ENCODE data around the gene MMP7.
A peak's percentile ranks its signal among the peaks of the same experiment; 100 is the strongest.

The MMP7 gene, protein sequence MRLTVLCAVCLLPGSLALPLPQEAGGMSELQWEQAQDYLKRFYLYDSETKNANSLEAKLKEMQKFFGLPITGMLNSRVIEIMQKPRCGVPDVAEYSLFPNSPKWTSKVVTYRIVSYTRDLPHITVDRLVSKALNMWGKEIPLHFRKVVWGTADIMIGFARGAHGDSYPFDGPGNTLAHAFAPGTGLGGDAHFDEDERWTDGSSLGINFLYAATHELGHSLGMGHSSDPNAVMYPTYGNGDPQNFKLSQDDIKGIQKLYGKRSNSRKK

DNA sequence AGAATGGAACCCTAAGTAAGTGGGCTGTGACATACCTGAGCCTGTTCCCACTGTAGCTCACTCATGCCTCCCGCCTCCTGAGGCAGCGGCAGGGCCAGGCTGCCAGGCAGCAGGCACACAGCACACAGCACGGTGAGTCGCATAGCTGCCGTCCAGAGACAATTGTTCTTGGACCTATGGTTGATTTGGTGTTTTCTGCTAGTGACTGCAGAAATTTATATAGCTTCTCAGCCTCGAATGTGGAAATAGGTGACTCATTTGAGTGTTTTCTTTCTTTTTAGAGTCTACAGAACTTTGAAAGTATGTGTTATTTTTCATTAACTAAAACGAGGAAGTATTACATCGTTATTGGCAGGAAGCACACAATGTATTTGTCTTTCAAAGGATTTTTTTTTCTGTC, at the start of gene MMP7:
Gene MMP7, minus strand, starts transcription at position 190 of the 400 bp plus-strand sequence. Its CDS starts 47 bp downstream, at position 143.
- no peaks in the 10 kb centered on the region for H3K36me3 Mint-ChIP-seq (ENCODE audit: low read depth)
- H3K4me3 Mint-ChIP-seq: no peak within 1 kb of the TSS
- H3K27ac Mint-ChIP-seq: no peak within 1 kb of the TSS
- no peaks in the 10 kb centered on the region for H3K9me3 Mint-ChIP-seq
- no peaks in the 10 kb centered on the region for H3K27me3 Mint-ChIP-seq
- H3K4me1 Mint-ChIP-seq (ENCODE audit: low read depth): peaks cover 4% of the 10 kb centered on the region

DNA sequence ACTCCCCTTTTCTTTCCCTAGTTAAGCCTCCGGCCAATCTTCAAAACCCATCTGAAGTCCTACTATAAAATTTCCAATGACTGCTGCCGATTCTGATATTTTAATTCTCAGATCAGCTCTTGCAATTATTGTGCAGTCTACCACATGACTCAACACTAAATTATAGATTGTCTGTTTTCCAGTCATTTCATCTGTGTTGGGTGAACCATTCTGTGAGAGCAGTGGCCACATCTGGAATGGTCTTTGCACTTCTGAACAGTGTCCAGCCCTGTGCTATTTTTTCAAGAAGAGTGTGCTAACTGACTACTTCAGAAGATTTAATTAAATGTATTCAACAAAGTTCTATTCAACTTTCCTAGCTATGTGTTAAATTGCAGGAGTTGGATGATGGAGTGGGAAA, 47.2 kb upstream of the MMP7 start:
- H3K4me3 Mint-ChIP-seq: no peak overlapping the region
- H3K36me3 Mint-ChIP-seq (ENCODE audit: low read depth): no peaks in the 10 kb centered on the region
- H3K9me3 Mint-ChIP-seq: peaks cover 6% of the 10 kb centered on the region
- no peak overlapping the region for H3K27ac Mint-ChIP-seq
- H3K27me3 Mint-ChIP-seq: no peaks in the 10 kb centered on the region
- H3K4me1 Mint-ChIP-seq (ENCODE audit: low read depth): peaks cover 44% of the 10 kb centered on the region

DNA sequence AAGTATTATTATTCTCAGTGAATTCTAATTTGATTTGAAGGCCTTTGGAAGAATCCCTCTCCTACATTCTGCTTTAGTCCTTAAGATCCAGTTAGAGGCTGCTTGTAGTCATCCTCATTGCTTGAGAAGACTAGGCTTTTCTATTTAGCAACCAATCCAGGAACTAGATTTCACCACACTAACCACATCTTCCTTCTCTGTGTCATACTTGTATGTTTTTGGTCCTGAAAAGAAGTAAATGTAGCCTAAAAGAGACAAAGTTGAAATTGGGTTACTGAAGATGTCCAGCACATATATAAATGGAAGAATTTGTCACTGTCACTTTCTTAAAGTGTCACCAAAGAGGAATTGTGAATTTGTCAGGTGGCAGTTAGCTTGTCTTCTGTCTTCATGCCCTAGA, 46.6 kb upstream of the MMP7 start:
- H3K4me1 Mint-ChIP-seq (ENCODE audit: low read depth): peaks cover 41% of the 10 kb centered on the region
- H3K27me3 Mint-ChIP-seq: no peaks in the 10 kb centered on the region
- H3K4me3 Mint-ChIP-seq: no peak overlapping the region
- H3K36me3 Mint-ChIP-seq (ENCODE audit: low read depth): no peaks in the 10 kb centered on the region
- no peak overlapping the region for H3K27ac Mint-ChIP-seq
- H3K9me3 Mint-ChIP-seq: peaks cover 6% of the 10 kb centered on the region

DNA sequence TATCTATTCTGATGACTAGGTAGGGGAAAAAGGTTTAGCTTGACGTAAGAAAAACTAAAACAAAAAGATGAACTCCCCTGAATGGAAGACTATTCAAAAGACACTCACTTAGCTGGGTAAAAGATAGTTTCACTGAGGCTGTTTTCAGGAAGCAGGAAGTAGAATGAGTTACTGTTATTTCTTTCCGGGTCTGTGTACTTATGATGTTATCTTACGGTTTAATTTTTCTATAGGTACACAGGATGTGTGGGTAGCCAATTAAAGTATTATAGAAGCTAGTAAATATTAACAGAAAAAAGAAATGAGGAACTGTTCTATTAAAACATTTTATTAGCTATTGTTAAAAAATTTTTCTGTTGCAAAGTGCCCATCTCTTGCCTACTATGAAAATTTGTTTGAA, 45.8 kb upstream of the MMP7 start:
- Mint-ChIP-seq H3K4me1 (ENCODE audit: low read depth) (peaks cover 38% of the 10 kb centered on the region), H3K9me3 (peaks cover 6% of the 10 kb centered on the region), H3K27me3 (no peaks in the 10 kb centered on the region), H3K27ac (no peak overlapping the region), H3K4me3 (no peak overlapping the region), H3K36me3 (ENCODE audit: low read depth) (no peaks in the 10 kb centered on the region)

DNA sequence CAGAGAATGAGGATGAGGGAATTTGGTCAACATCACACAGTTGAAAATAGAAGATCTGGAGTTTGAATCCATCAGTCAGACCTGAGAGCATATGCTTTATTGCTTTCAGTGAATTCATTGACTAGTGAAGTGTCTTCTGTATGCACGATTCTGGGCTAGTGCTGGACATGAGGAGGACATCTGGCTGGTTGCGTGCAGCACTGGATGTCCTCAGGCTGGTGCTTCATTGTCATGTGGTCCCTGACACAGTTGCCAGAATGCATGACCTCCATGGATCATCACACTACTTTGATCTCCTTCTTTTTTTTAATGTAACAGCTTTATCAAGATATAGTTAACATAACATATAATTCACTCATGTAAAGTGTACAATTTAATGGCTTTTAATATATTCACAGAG, 44.5 kb upstream of the MMP7 start:
- peaks cover 25% of the 10 kb centered on the region for H3K4me1 Mint-ChIP-seq (ENCODE audit: low read depth)
- no peak overlapping the region for H3K4me3 Mint-ChIP-seq
- no peaks in the 10 kb centered on the region for H3K36me3 Mint-ChIP-seq (ENCODE audit: low read depth)
- H3K27me3 Mint-ChIP-seq: peaks cover 3% of the 10 kb centered on the region
- no peak overlapping the region for H3K27ac Mint-ChIP-seq
- H3K9me3 Mint-ChIP-seq: peaks cover 6% of the 10 kb centered on the region

DNA sequence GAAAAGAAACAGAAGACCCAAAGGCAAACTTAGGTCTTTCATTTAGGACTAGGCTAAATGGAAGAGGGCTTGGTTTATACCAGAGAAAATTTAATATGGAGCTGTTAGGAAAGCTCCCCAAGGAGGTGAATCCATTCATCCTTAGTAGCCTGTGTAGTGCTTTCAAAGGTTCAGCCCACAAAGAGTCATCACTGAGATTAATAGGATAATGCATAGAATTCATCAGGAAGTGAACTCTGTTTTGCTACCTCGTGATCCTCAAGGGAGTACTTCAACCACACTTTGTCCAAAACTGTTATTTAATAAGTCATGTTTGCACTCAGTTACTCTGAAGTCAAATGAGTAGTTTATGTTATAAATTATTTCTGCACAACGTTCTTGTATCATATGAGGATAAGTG, 43.3 kb upstream of the MMP7 start:
- Mint-ChIP-seq H3K9me3 (peaks cover 12% of the 10 kb centered on the region), H3K27ac (no peak overlapping the region), H3K4me1 (ENCODE audit: low read depth) (peaks cover 22% of the 10 kb centered on the region), H3K36me3 (ENCODE audit: low read depth) (peaks cover 5% of the 10 kb centered on the region), H3K4me3 (no peak overlapping the region), H3K27me3 (peaks cover 3% of the 10 kb centered on the region)

DNA sequence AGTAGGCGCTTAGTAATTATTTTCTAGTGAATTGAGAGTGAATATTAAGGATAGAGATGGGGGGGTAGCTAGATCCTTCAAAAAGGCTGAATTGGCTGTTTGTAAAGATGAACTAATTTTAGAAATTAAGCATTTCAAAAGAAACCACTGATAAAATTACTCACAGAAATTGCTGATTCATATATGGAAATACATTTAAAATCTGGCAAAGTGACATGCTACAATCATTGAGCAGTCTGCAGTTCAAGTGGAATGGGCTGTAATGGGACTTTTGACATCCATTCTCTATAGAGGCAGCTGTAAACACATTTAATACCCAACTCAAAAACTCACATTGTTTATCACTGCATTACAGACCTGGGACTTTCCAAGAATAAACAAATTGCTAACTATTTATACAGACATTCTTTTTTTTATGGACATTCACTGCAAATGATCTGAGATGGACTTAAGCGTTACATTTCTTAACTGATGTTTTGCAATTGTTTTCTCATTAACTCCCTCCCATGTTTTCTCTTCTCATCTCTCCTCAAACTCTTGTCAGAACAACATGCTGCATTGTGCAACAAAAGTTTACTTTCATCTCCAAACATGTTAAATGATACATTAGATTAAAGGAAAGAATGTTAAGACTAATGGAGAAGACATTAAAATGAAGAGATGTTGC, 42.1 kb upstream of the MMP7 start:
- Mint-ChIP-seq H3K27ac (no peak overlapping the region), H3K36me3 (ENCODE audit: low read depth) (peaks cover 14% of the 10 kb centered on the region), H3K4me3 (no peak overlapping the region), H3K9me3 (peaks cover 24% of the 10 kb centered on the region), H3K27me3 (peaks cover 3% of the 10 kb centered on the region), H3K4me1 (ENCODE audit: low read depth) (peaks cover 20% of the 10 kb centered on the region)

DNA sequence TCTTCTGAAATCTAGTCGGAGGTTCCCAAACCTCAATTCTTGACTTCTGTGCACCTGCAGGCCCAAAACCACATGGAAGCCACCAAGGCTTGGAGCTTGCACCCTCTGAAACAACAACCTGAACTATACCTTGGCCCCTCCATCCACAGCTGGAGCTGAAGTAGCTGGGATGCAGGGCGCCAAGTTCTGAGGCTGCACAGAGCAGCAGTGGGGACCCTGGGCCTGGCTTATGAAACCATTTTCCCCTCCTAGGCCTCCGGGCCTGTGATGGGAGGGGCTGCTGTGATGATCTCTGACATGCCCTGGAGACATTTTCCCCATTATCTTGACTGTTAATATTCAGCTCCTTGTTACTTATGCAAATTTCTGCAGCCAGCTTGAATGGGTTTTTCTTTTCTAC, 38.3 kb upstream of the MMP7 start:
- H3K27ac Mint-ChIP-seq: no peak overlapping the region

DNA sequence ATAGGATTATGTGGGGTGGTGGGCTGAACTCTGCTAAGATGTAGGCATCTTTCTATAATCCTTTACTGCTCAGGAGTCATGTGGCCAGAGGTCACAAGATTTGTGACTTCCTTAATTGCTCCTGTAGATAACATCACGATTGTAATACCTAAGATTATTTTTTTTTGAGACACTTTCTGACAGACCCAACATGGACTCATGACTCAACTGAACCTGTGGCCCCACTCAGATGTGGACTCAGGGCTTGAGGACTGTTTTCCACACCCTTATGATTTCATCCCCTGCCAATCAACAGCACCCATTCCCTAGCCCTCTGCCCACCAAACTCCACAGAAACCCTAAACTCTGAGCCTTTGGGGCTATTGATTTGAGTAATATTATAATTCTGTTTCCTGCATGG, 35.6 kb upstream of the MMP7 start:
- H3K27me3 Mint-ChIP-seq: peaks cover 3% of the 10 kb centered on the region
- H3K4me1 Mint-ChIP-seq (ENCODE audit: low read depth): peaks cover 31% of the 10 kb centered on the region
- H3K9me3 Mint-ChIP-seq: peaks cover 28% of the 10 kb centered on the region
- H3K4me3 Mint-ChIP-seq: no peak overlapping the region
- peaks cover 18% of the 10 kb centered on the region for H3K36me3 Mint-ChIP-seq (ENCODE audit: low read depth)
- H3K27ac Mint-ChIP-seq: no peak overlapping the region

More for the DNA sequence above, 38.3 kb upstream of the MMP7 start:
- H3K4me1 Mint-ChIP-seq (ENCODE audit: low read depth): peaks cover 7% of the 10 kb centered on the region
- peaks cover 18% of the 10 kb centered on the region for H3K36me3 Mint-ChIP-seq (ENCODE audit: low read depth)
- peaks cover 3% of the 10 kb centered on the region for H3K27me3 Mint-ChIP-seq
- no peak overlapping the region for H3K4me3 Mint-ChIP-seq
- H3K9me3 Mint-ChIP-seq: peaks cover 28% of the 10 kb centered on the region

DNA sequence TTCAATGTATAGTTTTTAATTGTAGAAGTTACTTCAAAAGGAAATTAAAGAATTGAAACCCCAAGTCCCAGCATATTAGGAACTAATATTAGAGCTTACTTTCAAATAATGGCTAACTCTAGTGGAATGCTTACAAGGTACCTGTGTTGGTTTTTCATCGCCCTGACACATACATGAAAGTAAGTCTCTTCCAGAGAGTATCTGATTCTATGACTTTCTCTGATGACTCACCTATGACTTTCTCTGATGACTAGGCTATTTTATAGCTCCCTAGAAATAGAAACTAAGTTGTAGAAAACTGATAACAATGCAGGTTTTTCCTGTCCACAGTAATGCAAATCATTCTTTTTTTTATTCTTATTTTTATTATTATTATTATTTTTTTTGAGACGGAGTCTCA, 33.6 kb upstream of the MMP7 start:
- Mint-ChIP-seq H3K4me3 (no peak overlapping the region), H3K27ac (no peak overlapping the region), H3K4me1 (ENCODE audit: low read depth) (peaks cover 51% of the 10 kb centered on the region), H3K36me3 (ENCODE audit: low read depth) (peaks cover 14% of the 10 kb centered on the region), H3K27me3 (no peaks in the 10 kb centered on the region), H3K9me3 (peaks cover 23% of the 10 kb centered on the region)

DNA sequence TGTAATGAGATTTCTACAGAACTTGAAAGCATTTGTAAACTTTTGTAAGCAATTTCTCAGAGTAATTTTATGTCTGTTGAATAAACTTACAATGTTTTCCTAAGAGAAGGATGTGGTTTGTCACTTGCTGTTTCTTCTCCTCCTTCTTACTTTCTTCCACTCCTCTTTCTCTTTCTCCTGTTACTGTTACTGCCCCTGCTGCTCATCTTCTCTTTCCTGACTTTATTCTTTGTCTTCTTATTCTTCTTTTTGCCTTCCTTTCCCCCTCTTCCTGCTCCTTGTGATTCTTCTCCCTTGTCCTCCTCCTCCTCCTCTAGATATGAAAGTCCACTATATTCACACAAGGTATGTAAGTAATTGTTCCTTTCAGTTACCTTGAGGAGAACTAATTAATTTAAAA, 31.1 kb upstream of the MMP7 start:
- H3K9me3 Mint-ChIP-seq: peaks cover 7% of the 10 kb centered on the region
- H3K27ac Mint-ChIP-seq: no peak overlapping the region
- peak overlapping the region; percentile 61 for H3K4me3 Mint-ChIP-seq
- H3K27me3 Mint-ChIP-seq: no peaks in the 10 kb centered on the region
- H3K4me1 Mint-ChIP-seq (ENCODE audit: low read depth): peaks cover 54% of the 10 kb centered on the region
- H3K36me3 Mint-ChIP-seq (ENCODE audit: low read depth): no peaks in the 10 kb centered on the region

DNA sequence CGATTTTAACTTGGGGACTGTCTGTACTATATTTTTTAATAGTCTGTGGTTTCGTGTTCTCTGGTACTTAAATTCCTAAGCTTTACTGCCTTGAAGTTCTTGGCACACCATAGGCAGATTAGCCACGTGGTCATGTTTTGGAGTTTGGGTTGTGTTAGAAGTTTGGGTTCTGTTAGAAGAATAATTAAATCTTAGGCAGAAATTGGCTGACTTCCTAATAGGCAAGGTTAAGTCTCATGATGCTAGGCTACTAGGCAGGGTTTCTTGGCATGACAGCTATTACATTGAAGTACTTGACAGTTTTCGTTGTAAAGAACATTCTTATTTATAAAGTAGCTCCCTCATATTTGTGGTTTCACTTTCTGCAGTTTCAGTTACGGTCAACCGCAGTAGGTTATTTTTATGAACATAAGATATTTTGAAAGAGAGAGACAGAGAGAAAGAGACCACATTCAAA, 30.0 kb upstream of the MMP7 start:
- Mint-ChIP-seq H3K4me3 (peak overlapping the region; percentile 72), H3K27me3 (no peaks in the 10 kb centered on the region), H3K9me3 (peaks cover 3% of the 10 kb centered on the region), H3K27ac (peak overlapping the region; percentile 81), H3K4me1 (ENCODE audit: low read depth) (peaks cover 54% of the 10 kb centered on the region), H3K36me3 (ENCODE audit: low read depth) (no peaks in the 10 kb centered on the region)

DNA sequence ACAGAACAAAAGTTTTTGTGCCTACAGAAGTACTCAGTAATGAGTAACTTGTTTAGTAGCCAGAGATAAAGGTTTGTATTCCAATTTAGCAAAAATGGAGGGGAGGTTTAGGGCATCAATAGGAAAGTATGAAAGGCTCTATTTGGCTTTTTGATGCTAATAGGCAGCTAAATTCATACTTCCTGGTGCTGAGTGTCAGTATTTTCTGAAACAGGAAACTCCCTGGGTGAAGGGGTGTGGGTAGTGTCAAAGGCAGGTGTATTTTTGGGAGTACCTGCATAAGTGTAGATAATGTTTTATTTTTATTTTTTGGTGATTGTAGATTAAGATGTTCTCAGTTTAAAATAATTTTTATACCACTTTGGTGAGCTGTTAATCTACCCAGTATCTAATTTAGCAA, 29.3 kb upstream of the MMP7 start:
- Mint-ChIP-seq H3K27ac (peak overlapping the region; percentile 24), H3K9me3 (peaks cover 3% of the 10 kb centered on the region), H3K36me3 (ENCODE audit: low read depth) (no peaks in the 10 kb centered on the region), H3K4me3 (no peak overlapping the region), H3K27me3 (no peaks in the 10 kb centered on the region), H3K4me1 (ENCODE audit: low read depth) (peaks cover 52% of the 10 kb centered on the region)

DNA sequence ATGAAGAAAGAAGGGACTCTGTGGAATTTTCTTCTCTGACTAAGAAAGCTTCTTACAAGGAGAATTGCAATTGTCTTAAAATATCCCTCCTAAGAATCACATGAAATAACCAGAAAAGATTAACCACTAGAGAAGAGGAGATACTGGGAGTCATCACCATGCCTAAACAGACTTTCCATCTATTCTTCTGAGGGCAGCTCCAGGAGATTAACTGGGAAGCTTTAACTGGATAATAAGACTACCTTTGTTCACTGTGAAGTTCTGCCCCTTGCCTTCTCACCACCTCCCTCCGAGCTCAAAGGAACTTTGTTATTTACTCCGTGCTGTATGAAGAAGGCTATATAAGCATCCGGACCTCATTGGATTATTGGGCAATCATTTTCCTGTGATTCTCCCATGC, 24.5 kb upstream of the MMP7 start:
- H3K9me3 Mint-ChIP-seq: peaks cover 3% of the 10 kb centered on the region
- H3K4me1 Mint-ChIP-seq (ENCODE audit: low read depth): peaks cover 23% of the 10 kb centered on the region
- no peak overlapping the region for H3K27ac Mint-ChIP-seq
- no peaks in the 10 kb centered on the region for H3K27me3 Mint-ChIP-seq
- no peaks in the 10 kb centered on the region for H3K36me3 Mint-ChIP-seq (ENCODE audit: low read depth)
- H3K4me3 Mint-ChIP-seq: no peak overlapping the region

DNA sequence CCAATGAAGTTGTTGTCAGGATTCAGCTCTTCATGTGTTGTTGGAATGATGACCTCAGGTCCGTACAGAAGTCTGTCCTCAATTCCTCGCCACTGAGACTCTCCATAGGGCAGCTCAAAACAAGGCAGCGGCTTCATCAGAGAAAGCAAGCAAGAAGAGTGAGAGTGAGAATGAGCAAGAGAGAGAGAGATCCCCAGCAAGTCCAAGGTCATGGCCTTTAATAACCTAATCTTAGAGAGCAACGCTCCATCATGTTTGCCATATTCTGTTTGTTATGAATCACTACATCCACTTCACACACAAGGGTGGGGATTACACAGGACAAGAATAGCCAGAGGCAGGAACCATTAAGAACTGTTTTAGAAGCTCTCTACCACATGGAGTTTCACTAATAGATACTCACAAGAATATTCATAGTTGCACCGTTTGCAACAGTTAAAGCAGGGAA, 23.3 kb upstream of the MMP7 start:
- Mint-ChIP-seq H3K4me1 (ENCODE audit: low read depth) (peaks cover 11% of the 10 kb centered on the region), H3K4me3 (no peak overlapping the region)

More for the DNA sequence above, 23.3 kb upstream of the MMP7 start:
- no peak overlapping the region for H3K27ac Mint-ChIP-seq
- H3K27me3 Mint-ChIP-seq: no peaks in the 10 kb centered on the region
- peaks cover 3% of the 10 kb centered on the region for H3K9me3 Mint-ChIP-seq
- no peaks in the 10 kb centered on the region for H3K36me3 Mint-ChIP-seq (ENCODE audit: low read depth)
